ENCODE results near the gene HYAL1.

HYAL1 gene

DNA sequence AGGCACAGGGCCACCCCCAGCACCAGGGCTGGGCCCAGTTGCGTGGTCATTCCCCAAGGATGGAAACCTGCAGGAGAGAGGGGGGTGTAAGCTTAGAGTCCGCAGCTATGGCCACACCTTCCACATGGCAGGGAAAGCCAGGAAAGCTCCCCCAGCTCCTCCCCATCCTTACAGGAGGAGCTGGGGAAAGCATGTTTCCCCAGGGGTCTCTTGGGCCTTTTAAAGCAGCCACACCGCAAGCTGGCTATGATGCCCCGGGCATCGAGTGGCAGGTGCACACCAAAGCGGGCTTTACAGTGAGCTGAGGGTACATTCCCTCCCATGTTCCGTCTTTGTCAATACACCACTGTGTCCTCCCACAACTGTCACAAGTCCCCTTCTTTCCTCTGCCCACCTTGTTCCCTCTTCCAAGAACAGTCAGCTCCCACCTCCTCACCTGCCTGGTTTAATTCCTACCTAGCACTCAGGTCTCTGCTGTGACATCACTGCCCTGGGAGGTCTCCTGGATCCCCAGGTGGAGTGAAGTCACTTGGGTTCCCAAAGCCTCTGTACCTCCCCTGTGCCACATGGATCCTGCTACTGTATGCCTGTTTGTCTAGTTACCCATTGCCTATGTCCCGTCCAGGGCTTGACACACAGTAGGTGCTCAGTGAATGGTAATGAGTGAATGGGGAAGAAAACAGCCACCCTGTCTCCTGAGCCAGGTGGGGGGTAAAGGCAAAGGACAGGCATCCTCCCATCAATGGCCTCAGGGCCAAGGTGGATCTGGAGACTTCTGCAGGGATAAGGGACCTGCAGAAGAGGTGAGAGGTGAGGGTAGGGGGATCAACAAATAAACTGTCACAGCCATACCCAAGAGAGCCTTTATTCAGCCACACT, 7.6 kb downstream of the HYAL1 start:
- TF ChIP-seq PAX5 (IDR thresholded peaks at IDR 0.05; ENCODE audit: insufficient read depth, low read length, severe bottlenecking) (no peak), POLR2AphosphoS5 (IDR thresholded peaks at IDR 0.05; ENCODE audit: low read depth, low read length) (no peak), TAF1 (IDR thresholded peaks at IDR 0.05; ENCODE audit: low read depth, low read length) (no peak), SPI1 (IDR thresholded peaks at IDR 0.05; ENCODE audit: low read depth, low read length) (no peak), POU2F2 (IDR thresholded peaks at IDR 0.05; ENCODE audit: low read depth, low read length) (no peak), POLR2A (IDR thresholded peaks at IDR 0.05; ENCODE audit: low read depth, low read length) (no peak)
- DNase-seq (ENCODE audit: insufficient read length, low spot score) (no peak), FAIRE-seq (no peak)

- FAIRE-seq: no peak
- TF ChIP-seq SPI1 (IDR thresholded peaks at IDR 0.05; ENCODE audit: low read depth, low read length): no peak
- TF ChIP-seq POU2F2 (IDR thresholded peaks at IDR 0.05; ENCODE audit: low read depth, low read length): no peak
- no peak for TF ChIP-seq POLR2A (IDR thresholded peaks at IDR 0.05; ENCODE audit: low read depth, low read length)
- TF ChIP-seq PAX5 (IDR thresholded peaks at IDR 0.05; ENCODE audit: insufficient read depth, low read length, severe bottlenecking): no peak
- no peak for TF ChIP-seq POLR2AphosphoS5 (IDR thresholded peaks at IDR 0.05; ENCODE audit: low read depth, low read length)
These were observed 8.6 kb downstream of the HYAL1 start for GRCh38 chr3:50294492-50295403.

GRCh38 chr3:50294089-50294488, 9.3 kb downstream of the HYAL1 start:
- TF ChIP-seq POLR2A (IDR thresholded peaks at IDR 0.05; ENCODE audit: low read depth, low read length) (no peak), PAX5 (IDR thresholded peaks at IDR 0.05; ENCODE audit: insufficient read depth, low read length, severe bottlenecking) (no peak), POLR2AphosphoS5 (IDR thresholded peaks at IDR 0.05; ENCODE audit: low read depth, low read length) (no peak), POU2F2 (IDR thresholded peaks at IDR 0.05; ENCODE audit: low read depth, low read length) (no peak), SPI1 (IDR thresholded peaks at IDR 0.05; ENCODE audit: low read depth, low read length) (no peak), TAF1 (IDR thresholded peaks at IDR 0.05; ENCODE audit: low read depth, low read length) (no peak)
- DNase-seq (ENCODE audit: insufficient read length, low spot score) (no peak), FAIRE-seq (no peak)

More at GRCh38 chr3:50294492-50295403, 8.6 kb downstream of the HYAL1 start:
- no peak for DNase-seq (ENCODE audit: insufficient read length, low spot score)

DNA sequence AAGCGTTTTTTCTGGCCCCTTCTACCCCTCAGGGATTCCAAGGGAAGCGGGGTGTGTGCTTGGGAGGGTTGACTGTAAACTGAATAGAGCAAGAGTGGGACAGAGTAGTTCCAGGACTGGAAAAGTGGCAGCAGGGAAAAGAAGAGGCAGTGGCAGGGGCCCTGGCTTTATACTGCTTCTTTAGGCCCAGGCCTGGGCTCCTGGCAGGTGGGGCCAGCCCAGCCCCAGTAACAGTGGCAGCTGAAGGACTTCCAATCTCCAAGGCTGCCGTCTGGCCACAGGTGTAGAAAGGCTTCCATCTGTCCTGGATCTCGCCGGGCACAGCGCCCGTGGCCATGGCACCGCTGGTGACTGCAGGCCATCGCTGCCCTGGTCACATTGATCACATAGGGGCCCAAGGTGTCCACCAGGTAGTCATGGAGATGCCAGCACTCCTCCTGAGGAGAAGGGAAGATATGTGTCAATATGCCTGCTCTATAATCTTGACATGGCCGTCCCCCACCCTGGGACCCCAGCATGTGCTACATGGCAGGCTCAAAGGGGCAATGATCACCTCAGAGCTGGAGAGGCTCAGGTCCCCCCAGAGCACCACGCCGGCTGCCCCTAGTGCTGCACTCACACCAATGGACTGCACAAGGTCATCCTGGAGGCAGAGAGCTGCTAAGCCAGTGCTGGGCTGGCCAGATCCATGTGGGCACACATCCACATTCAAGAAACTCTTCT, 10.1 kb downstream of the HYAL1 start:
- DNase-seq (ENCODE audit: insufficient read length, low spot score) (no peak), FAIRE-seq (no peak)
- TF ChIP-seq POU2F2 (IDR thresholded peaks at IDR 0.05; ENCODE audit: low read depth, low read length): no peak
- TF ChIP-seq POLR2AphosphoS5 (IDR thresholded peaks at IDR 0.05; ENCODE audit: low read depth, low read length): no peak
- TF ChIP-seq PAX5 (IDR thresholded peaks at IDR 0.05; ENCODE audit: insufficient read depth, low read length, severe bottlenecking): no peak
- no peak for TF ChIP-seq POLR2A (IDR thresholded peaks at IDR 0.05; ENCODE audit: low read depth, low read length)
- no peak for TF ChIP-seq TAF1 (IDR thresholded peaks at IDR 0.05; ENCODE audit: low read depth, low read length)
- no peak for TF ChIP-seq SPI1 (IDR thresholded peaks at IDR 0.05; ENCODE audit: low read depth, low read length)

DNA sequence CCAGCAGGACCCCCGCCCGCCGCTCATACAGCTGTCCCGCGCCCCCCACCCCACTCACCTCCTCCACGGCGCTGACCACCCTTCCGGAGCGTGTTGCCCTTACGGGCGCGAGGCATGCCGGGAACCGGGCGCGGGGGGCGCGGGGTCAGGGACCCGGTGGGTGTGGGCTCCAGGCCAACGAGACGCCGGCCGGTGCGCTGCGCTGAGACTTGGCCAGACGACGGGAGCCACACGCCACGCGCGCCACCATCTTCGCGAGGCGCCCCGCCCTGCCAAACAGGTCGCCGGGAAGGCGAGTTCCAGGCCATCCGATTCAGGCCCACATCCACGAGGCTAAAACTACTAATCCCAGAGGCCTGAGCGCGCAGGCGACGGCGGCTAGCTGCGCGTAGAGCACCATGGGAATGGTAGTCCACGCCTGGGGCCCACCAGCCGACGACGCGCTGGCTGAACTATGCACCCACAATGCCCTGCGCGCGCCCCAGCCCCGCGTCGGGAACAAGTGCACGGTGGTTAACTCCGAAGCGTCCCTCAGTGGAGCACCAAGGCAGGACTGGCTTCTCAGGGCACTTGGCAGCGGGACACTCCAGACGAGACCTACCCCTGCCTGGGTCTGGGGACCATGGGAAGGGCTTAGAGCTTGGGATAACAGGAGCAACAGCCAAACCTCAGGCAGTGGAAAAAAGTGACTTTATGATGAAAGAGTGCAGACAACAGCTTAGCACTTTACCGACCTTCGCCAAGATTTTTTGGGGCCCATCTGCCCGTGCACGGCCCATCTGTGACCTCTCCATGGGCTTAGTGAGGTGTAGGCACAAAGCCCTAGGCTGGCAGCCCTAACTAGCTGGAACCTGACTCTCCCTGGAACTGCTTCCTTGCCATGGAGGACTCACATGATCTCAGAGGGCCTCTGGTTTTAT, 11.0 kb downstream of the HYAL1 start, which contains the start of gene IFRD2:
TSS of gene IFRD2 (minus strand) at position 271 of the 920 bp plus-strand sequence. CDS start at position 116, 155 bp downstream.
- DNase-seq (ENCODE audit: insufficient read length, low spot score): peak; percentile 98
- peak; percentile 100 for FAIRE-seq
- TF ChIP-seq PAX5 (IDR thresholded peaks at IDR 0.05; ENCODE audit: insufficient read depth, low read length, severe bottlenecking): peak; percentile 61
- peak; percentile 63 for TF ChIP-seq POLR2AphosphoS5 (IDR thresholded peaks at IDR 0.05; ENCODE audit: low read depth, low read length)
- TF ChIP-seq POLR2A (IDR thresholded peaks at IDR 0.05; ENCODE audit: low read depth, low read length): peak; percentile 40
- TF ChIP-seq POU2F2 (IDR thresholded peaks at IDR 0.05; ENCODE audit: low read depth, low read length): peak; percentile 56; the same call in 1 of the 2 replicates
- TF ChIP-seq SPI1 (IDR thresholded peaks at IDR 0.05; ENCODE audit: low read depth, low read length): no peak
- peak; percentile 79 for TF ChIP-seq TAF1 (IDR thresholded peaks at IDR 0.05; ENCODE audit: low read depth, low read length)

DNA sequence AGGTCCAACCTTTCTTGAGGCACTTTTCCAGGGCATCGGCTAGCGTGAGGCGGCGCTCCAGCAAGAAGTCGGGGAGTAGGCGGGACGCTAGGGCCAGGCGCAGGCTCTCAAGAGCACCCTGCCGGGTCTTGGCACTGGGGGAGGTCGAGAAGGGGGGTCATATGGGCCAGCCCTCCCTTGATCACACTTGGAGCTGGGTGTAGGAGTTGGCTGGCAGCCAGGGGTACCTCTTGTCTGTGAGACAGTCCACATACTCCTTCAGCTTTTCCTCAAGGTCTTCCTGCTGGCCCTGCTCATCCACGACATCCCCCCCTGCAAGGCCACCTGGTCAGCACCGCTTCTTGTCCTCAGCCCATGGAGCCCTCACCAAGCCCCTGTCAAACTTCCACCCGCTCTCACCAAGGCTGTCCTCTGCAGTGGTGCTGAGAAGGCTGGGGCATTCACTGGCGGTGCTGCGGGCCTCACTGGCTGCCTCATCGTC, 13.2 kb downstream of the HYAL1 start:
- TF ChIP-seq POU2F2 (IDR thresholded peaks at IDR 0.05; ENCODE audit: low read depth, low read length) (no peak), SPI1 (IDR thresholded peaks at IDR 0.05; ENCODE audit: low read depth, low read length) (no peak), POLR2AphosphoS5 (IDR thresholded peaks at IDR 0.05; ENCODE audit: low read depth, low read length) (no peak), POLR2A (IDR thresholded peaks at IDR 0.05; ENCODE audit: low read depth, low read length) (no peak), TAF1 (IDR thresholded peaks at IDR 0.05; ENCODE audit: low read depth, low read length) (no peak), PAX5 (IDR thresholded peaks at IDR 0.05; ENCODE audit: insufficient read depth, low read length, severe bottlenecking) (no peak)
- FAIRE-seq (no peak), DNase-seq (ENCODE audit: insufficient read length, low spot score) (no peak)

- no peak for TF ChIP-seq TAF1 (IDR thresholded peaks at IDR 0.05; ENCODE audit: low read depth, low read length)
- TF ChIP-seq POLR2AphosphoS5 (IDR thresholded peaks at IDR 0.05; ENCODE audit: low read depth, low read length): no peak
- no peak for DNase-seq (ENCODE audit: insufficient read length, low spot score)
- FAIRE-seq: no peak
These were observed 14.2 kb downstream of the HYAL1 start for GRCh38 chr3:50289130-50289529.
